IMR-90 (cell line): ENCODE measurements around the gene PNMA6F.

ENCODE experiments used
- BHLHE40 ChIP-seq: fragments of 150-350 bp; IDR thresholded peaks from 2 replicates; pipeline ENCODE4 v1.6.1; 2016; ENCODE audit warnings: mild to moderate bottlenecking, low read depth, low read length
- CHD1 ChIP-seq: IDR thresholded peaks from 2 replicates; pipeline ENCODE4 v1.6.1; 2012; ENCODE audit warnings: low read depth, low read length, improper control_type of control experiment
- POLR2A ChIP-seq: IDR thresholded peaks from 2 replicates; pipeline ENCODE4 v1.6.1; 2012; ENCODE audit warnings: mild to moderate bottlenecking, low read depth, low read length
- RFX5 ChIP-seq: IDR thresholded peaks from 2 replicates; pipeline ENCODE4 v1.8.0; 2012; ENCODE audit warnings: low read depth, mild to moderate bottlenecking, low read length, moderate library complexity
- SMC3 ChIP-seq: fragments of 150-350 bp; IDR thresholded peaks from 2 replicates; pipeline ENCODE4 v1.6.1; 2016; ENCODE audit warnings: low read depth, mild to moderate bottlenecking, antibody characterized with exemption, low read length, moderate library complexity
- TF ChIP-seq, protein P1 (sequence below): conservative IDR thresholded peaks from 2 replicates; pipeline ENCODE4 v1.5.1; 2012; ENCODE audit warnings: mild to moderate bottlenecking, low read depth, low read length, improper control_type of control experiment

DNA sequence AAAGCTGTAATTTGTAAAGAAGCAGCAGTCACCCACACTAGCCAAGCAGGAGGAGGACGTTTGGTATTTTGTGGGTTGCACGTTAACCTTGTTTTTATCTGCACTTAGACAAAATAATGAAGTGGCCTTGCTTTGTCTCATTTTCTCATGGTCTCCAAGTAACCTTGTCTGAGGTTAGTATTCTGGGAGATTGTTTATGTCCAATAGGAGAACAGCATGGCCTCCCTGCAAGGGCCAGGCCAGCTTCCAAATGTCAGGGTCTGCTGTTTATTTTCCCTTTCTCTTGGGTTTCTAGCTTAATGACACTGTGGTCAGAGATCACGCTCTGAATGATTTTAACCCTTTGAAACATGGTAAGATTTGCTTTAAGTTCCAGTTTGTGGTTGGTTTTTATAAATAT lies 49.7 kb upstream of the PNMA6F start:
- TF ChIP-seq, protein P1, sequence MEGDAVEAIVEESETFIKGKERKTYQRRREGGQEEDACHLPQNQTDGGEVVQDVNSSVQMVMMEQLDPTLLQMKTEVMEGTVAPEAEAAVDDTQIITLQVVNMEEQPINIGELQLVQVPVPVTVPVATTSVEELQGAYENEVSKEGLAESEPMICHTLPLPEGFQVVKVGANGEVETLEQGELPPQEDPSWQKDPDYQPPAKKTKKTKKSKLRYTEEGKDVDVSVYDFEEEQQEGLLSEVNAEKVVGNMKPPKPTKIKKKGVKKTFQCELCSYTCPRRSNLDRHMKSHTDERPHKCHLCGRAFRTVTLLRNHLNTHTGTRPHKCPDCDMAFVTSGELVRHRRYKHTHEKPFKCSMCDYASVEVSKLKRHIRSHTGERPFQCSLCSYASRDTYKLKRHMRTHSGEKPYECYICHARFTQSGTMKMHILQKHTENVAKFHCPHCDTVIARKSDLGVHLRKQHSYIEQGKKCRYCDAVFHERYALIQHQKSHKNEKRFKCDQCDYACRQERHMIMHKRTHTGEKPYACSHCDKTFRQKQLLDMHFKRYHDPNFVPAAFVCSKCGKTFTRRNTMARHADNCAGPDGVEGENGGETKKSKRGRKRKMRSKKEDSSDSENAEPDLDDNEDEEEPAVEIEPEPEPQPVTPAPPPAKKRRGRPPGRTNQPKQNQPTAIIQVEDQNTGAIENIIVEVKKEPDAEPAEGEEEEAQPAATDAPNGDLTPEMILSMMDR = no peak
- no peak for TF ChIP-seq CHD1
- TF ChIP-seq BHLHE40 = no peak
- no peak for TF ChIP-seq RFX5
- TF ChIP-seq POLR2A = no peak
- no peak for TF ChIP-seq SMC3
